RWPE1 (cell line): ENCODE results near the gene TPI1.

ENCODE experiments used
- CTCF ChIA-PET: fragments of 350-600 bp; sonication (Branson Sonifier 250); formaldehyde crosslinking; extraction: SDS; loops from one replicate; lab custom pipeline; 2021; lab: Yijun Ruan, JAX
- POLR2A ChIA-PET: fragments of 400-600 bp; formaldehyde crosslinking; extraction: SDS; loops from one replicate; lab custom pipeline; 2020; ENCODE audit warnings: antibody characterized with exemption; ENCODE audit not compliant: low non-redundant PET; lab: Yijun Ruan, JAX
- DNase-seq: peaks from one replicate; pipeline ENCODE4 v3.0.0; 2012; ENCODE audit warnings: low spot score
- H3K27ac ChIP-seq: fragments of 450-650 bp; 2 replicates; pipeline ENCODE4 v1.5.1; 2017
- CTCF ChIP-seq: fragments of 450-650 bp; conservative IDR thresholded peaks from 2 replicates; pipeline ENCODE4 v1.5.1; 2017; ENCODE audit warnings: low read depth, mild to moderate bottlenecking

The TPI1 gene

GRCh38 chr12:6843118-6843902, 24.0 kb upstream of the TPI1 start:
- DNase-seq = no peak
- ChIA-PET POLR2A (no interaction called here), CTCF (interaction anchor here (0.6 to 0.7 kb wide), 2 partner anchors 29 to 109 kb away, joined by 3 to 5 read pairs; no protein-coding TSS in a partner anchor)
- H3K27ac ChIP-seq = no peak overlapping the region
- no peak for TF ChIP-seq CTCF

- ChIA-PET CTCF (interaction anchor here (2.0 kb wide), 1 partner anchor 10 kb away, joined by 6 read pairs; no protein-coding TSS in a partner anchor), POLR2A (no interaction called here)
- TF ChIP-seq CTCF = no peak
- H3K27ac ChIP-seq = peak overlapping the region; percentile 16; the same call in 1 of the 2 replicates
- no peak for DNase-seq
These were observed 21.9 kb upstream of the TPI1 start for GRCh38 chr12:6845395-6845794.

DNA sequence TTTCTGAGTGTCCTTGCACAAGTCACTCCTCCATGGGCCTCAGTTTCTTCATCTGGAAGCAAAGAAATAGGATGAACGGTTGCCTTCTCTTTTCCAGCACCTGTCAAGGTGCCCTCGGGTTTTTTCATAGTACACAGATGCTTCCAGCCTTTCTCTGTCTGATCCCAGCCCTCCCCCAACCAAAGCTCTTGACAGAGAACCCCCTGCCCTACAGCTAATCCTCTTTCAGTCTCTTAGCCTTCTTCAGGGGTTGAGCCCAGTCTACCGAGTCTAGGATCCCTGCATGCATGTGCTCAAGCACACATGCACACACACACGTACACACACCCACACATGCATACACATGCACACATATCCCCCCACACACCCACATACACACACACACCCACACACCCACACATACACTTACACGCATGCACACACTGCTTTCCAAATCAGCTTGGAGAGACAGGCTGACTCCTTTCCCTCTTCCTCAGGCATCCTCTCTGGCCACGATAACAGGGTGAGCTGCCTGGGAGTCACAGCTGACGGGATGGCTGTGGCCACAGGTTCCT, 20.9 kb upstream of the TPI1 start:
- ChIA-PET CTCF (interaction anchor here (0.9 to 1.3 kb wide), 2 partner anchors 10 to 16 kb away, joined by 3 to 5 read pairs; no protein-coding TSS in a partner anchor), POLR2A (no interaction called here)
- DNase-seq = no peak
- H3K27ac ChIP-seq = peak overlapping the region; percentile 11; the same call in 1 of the 2 replicates
- TF ChIP-seq CTCF = no peak

DNA sequence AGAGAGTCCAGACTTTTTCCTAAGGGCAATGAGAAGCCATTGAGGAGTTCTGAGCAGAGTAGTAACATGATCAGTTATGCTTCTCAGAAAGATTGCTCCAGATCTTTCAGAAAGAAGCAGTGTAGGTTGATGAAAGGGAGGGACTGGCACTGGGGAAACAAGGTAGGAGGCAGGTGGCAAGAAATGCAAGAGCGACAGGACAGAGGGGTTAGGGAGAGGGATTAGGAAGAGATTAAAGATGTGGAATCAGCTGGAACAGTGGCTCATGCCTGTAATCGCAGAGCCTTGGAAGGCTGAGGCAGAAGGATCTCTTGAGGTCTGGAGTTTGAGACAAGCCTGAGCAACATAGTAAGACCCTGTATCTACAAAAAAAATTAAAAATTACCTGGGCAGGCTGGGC, 19.7 kb upstream of the TPI1 start:
- TF ChIP-seq CTCF = no peak
- POLR2A ChIA-PET = no interaction called here
- CTCF ChIA-PET = no interaction called here
- no peak for DNase-seq
- H3K27ac ChIP-seq = peak overlapping the region; percentile 11; the same call in 1 of the 2 replicates

GRCh38 chr12:6849427-6849826, 17.9 kb upstream of the TPI1 start:
- no peak for TF ChIP-seq CTCF
- POLR2A ChIA-PET = no interaction called here
- H3K27ac ChIP-seq = no peak overlapping the region
- no peak for DNase-seq
- CTCF ChIA-PET = interaction anchor here (0.6 kb wide), 1 partner anchor 20 kb away, joined by 3 read pairs; no protein-coding TSS in a partner anchor

- H3K27ac ChIP-seq = peak overlapping the region; percentile 85
- TF ChIP-seq CTCF = no peak
- ChIA-PET POLR2A (no interaction called here), CTCF (interaction anchor here (0.6 kb wide), 1 partner anchor 20 kb away, joined by 3 read pairs; no protein-coding TSS in a partner anchor)
- DNase-seq = no peak
These were observed 17.3 kb upstream of the TPI1 start for GRCh38 chr12:6849976-6850560.
